ENCODE data around the gene C10orf53. TPM values are rescaled to one million over a fixed set of nuclear protein-coding genes. Genes with fewer than 3 reads are reported as not detected.

The C10orf53 gene
- total and polyA plus RNA-seq, 10 of the 15 experiments (the other 5 are each of a cell fraction or from before 2014, with no cell fraction given): not detected

DNA sequence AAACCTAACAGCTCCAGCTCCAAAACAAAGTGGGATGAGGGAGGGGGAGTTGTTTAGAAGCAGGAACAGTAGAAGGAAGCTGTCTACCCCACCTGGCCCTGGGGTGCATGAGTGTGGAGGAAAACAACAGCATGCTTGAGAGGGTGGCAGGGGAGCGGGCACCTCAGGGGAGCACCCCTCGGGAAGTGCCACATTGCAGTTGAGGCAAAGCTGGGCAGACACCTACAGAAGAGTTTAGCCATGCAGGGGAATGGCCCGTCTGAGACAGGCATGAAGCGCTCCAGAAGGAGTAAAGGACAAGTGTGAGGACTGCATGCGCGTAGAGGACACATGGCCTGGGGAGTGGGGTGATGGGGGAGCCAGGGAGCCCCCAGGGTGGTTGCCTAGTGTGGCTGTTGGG is 47.5 kb upstream of the C10orf53 start:
- SMC1A ChIA-PET (ENCODE audit: uncharacterized antibody, unreplicated experiment): no interaction called here
- FAIRE-seq (no peak), DNase-seq (ENCODE audit: low read depth, low spot score) (no peak), ATAC-seq (no peak)
- CTCF ChIA-PET: no interaction called here
- Histone ChIP-seq H3K9me3 (replicated peaks; ENCODE audit: control insufficient read depth, insufficient read depth, low read length) (no peaks in the 10 kb centered on the region), H3K4me3 (no peak overlapping the region), H3K4me1 (ENCODE audit: control insufficient read depth, insufficient read depth, low read length) (no peaks in the 10 kb centered on the region), H3K27me3 (replicated peaks in 1 of 2; ENCODE audit: control insufficient read depth in 2 of 2, insufficient read depth in 2 of 2, low read length in 1 of 2) (peaks cover 0 to 2% of the 10 kb centered on the region in 2 experiments; a peak in 1 of 4 replicates), H3K4me2 (ENCODE audit: control insufficient read depth, insufficient read depth) (no peak overlapping the region), H4K20me1 (ENCODE audit: control insufficient read depth, insufficient read depth) (no peaks in the 10 kb centered on the region), H2AFZ (ENCODE audit: control insufficient read depth, low read depth, low read length) (no peak overlapping the region), H3K36me3 (ENCODE audit: control insufficient read depth in 2 of 2, insufficient read depth in 2 of 2, low read length in 1 of 2) (no peaks in the 10 kb centered on the region), H3K79me2 (ENCODE audit: control insufficient read depth, insufficient read depth, low read length) (no peaks in the 10 kb centered on the region), H3K27ac (ENCODE audit: control insufficient read depth, insufficient read depth) (no peak overlapping the region), H3K9ac (ENCODE audit: control insufficient read depth, insufficient read depth, low read length) (no peak overlapping the region)
- 41% methylated on average over 6 of the region's 6 CpGs for WGBS (ENCODE audit: insufficient coverage, insufficient replicate concordance, low lambda C conversion rate, missing lambda C conversion rate)
- RAD21 ChIA-PET (ENCODE audit: unreplicated experiment): no interaction called here
- in situ Hi-C loops (cut with MboI) (no loop called here), intact Hi-C loops (cut with micrococcal nuclease; ENCODE audit: unreplicated experiment) (no loop called here)
- POLR2A ChIA-PET: no interaction called here
- BruUV-seq (replicated peaks): no TSS peak
- TF ChIP-seq FOS (IDR thresholded peaks at IDR 0.05; ENCODE audit: borderline replicate concordance, extremely low read depth, insufficient read length) (no peak), MEF2B (IDR thresholded peaks at IDR 0.05; ENCODE audit: partially characterized antibody, poor library complexity, severe bottlenecking) (no peak), HCFC1 (IDR thresholded peaks at IDR 0.05; ENCODE audit: low read length) (no peak), DPF2 (IDR thresholded peaks at IDR 0.05) (no peak), PAX8 (IDR thresholded peaks at IDR 0.05) (no peak), WRNIP1 (IDR thresholded peaks at IDR 0.05; ENCODE audit: borderline replicate concordance, low read depth, low read length) (no peak), EGR1 (IDR thresholded peaks at IDR 0.05; ENCODE audit: borderline replicate concordance in 1 of 2, low read depth in 2 of 2, low read length in 2 of 2) (no peak), SMAD5 (IDR thresholded peaks at IDR 0.05; ENCODE audit: low read depth) (no peak), PAX5 (IDR thresholded peaks at IDR 0.05; ENCODE audit: borderline replicate concordance, low read depth, low read length) (no peak), JUNB (IDR thresholded peaks at IDR 0.05) (no peak)
- TF ChIP-seq, protein P1, sequence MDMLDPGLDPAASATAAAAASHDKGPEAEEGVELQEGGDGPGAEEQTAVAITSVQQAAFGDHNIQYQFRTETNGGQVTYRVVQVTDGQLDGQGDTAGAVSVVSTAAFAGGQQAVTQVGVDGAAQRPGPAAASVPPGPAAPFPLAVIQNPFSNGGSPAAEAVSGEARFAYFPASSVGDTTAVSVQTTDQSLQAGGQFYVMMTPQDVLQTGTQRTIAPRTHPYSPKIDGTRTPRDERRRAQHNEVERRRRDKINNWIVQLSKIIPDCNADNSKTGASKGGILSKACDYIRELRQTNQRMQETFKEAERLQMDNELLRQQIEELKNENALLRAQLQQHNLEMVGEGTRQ (IDR thresholded peaks at IDR 0.05; ENCODE audit: borderline replicate concordance, low read depth, low read length): no peak
- TF ChIP-seq, protein P2, sequence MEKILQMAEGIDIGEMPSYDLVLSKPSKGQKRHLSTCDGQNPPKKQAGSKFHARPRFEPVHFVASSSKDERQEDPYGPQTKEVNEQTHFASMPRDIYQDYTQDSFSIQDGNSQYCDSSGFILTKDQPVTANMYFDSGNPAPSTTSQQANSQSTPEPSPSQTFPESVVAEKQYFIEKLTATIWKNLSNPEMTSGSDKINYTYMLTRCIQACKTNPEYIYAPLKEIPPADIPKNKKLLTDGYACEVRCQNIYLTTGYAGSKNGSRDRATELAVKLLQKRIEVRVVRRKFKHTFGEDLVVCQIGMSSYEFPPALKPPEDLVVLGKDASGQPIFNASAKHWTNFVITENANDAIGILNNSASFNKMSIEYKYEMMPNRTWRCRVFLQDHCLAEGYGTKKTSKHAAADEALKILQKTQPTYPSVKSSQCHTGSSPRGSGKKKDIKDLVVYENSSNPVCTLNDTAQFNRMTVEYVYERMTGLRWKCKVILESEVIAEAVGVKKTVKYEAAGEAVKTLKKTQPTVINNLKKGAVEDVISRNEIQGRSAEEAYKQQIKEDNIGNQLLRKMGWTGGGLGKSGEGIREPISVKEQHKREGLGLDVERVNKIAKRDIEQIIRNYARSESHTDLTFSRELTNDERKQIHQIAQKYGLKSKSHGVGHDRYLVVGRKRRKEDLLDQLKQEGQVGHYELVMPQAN (conservative IDR thresholded peaks at IDR 0.05): no peak
- TF ChIP-seq, protein P3, sequence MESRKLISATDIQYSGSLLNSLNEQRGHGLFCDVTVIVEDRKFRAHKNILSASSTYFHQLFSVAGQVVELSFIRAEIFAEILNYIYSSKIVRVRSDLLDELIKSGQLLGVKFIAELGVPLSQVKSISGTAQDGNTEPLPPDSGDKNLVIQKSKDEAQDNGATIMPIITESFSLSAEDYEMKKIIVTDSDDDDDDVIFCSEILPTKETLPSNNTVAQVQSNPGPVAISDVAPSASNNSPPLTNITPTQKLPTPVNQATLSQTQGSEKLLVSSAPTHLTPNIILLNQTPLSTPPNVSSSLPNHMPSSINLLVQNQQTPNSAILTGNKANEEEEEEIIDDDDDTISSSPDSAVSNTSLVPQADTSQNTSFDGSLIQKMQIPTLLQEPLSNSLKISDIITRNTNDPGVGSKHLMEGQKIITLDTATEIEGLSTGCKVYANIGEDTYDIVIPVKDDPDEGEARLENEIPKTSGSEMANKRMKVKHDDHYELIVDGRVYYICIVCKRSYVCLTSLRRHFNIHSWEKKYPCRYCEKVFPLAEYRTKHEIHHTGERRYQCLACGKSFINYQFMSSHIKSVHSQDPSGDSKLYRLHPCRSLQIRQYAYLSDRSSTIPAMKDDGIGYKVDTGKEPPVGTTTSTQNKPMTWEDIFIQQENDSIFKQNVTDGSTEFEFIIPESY (IDR thresholded peaks at IDR 0.05): no peak
- TF ChIP-seq, protein P4, sequence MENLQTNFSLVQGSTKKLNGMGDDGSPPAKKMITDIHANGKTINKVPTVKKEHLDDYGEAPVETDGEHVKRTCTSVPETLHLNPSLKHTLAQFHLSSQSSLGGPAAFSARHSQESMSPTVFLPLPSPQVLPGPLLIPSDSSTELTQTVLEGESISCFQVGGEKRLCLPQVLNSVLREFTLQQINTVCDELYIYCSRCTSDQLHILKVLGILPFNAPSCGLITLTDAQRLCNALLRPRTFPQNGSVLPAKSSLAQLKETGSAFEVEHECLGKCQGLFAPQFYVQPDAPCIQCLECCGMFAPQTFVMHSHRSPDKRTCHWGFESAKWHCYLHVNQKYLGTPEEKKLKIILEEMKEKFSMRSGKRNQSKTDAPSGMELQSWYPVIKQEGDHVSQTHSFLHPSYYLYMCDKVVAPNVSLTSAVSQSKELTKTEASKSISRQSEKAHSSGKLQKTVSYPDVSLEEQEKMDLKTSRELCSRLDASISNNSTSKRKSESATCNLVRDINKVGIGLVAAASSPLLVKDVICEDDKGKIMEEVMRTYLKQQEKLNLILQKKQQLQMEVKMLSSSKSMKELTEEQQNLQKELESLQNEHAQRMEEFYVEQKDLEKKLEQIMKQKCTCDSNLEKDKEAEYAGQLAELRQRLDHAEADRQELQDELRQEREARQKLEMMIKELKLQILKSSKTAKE (IDR thresholded peaks at IDR 0.05; ENCODE audit: low read depth, poor library complexity, severe bottlenecking): no peak

Measured in GM12878 (cell line).